Testis (tissue), 3 donors: ENCODE measurements around the gene TWNK. TPM values are rescaled to one million over a fixed set of nuclear protein-coding genes. Genes with fewer than 3 reads are reported as not detected.

ENCODE experiments used
- DNase-seq: peaks from one replicate; pipeline ENCODE4 v3.0.0-alpha.2; 2019
- H3K27ac ChIP-seq, 2 donors: fragments of 200-600 bp; sonication (generic); one replicate each; pipeline ENCODE4 v1.5.1; 2019
- H3K27me3 ChIP-seq: fragments of 200-600 bp; sonication (generic); one replicate; pipeline ENCODE4 v1.5.1; 2019
- H3K36me3 ChIP-seq: fragments of 200-600 bp; sonication (generic); one replicate; pipeline ENCODE4 v1.5.1; 2017; ENCODE audit warnings: low read depth; ENCODE audit errors: missing control alignments
- H3K4me1 ChIP-seq: fragments of 200-600 bp; sonication (generic); one replicate; pipeline ENCODE4 v1.5.1; 2019
- H3K4me3 ChIP-seq, 2 donors: fragments of 200-600 bp; sonication (generic); one replicate each; pipeline ENCODE4 v1.5.1; 2017 to 2019
- H3K9me3 ChIP-seq: fragments of 200-600 bp; sonication (generic); one replicate; pipeline ENCODE4 v1.5.1; 2017
- CTCF ChIP-seq, 3 experiments: fragments of 450-650 bp in 2 of 3; fragments of 200-600 bp in 1 of 3; sonication (generic) in 1 of 3; IDR thresholded peaks; one replicate each; pipeline ENCODE4 v1.5.1; 2016 to 2019; ENCODE audit warnings: antibody characterized with exemption in 3 of 3, mild to moderate bottlenecking in 2 of 3, moderate library complexity in 1 of 3
- POLR2A ChIP-seq: fragments of 450-650 bp; IDR thresholded peaks from one replicate; pipeline ENCODE4 v1.6.1; 2017; ENCODE audit warnings: antibody characterized with exemption, mild to moderate bottlenecking, moderate library complexity
- WGBS, 2 donors: methylation state at CpG; one replicate each; pipeline ENCODE4 v1.1.5; 2018; 5-methylcytosine and 5-hydroxymethylcytosine counted together
- intact Hi-C: fragments of 100-400 bp; cut with DNase I; formaldehyde crosslinking; loops from one replicate; pipeline ENCODE4 v1.15.1; 2023; ENCODE audit warnings: low total_unique reads
- polyA plus RNA-seq: library from polyadenylated mRNA; stranded (reverse); fragments of 350-450 nt; fragmentation: Illumina TruSeq; extraction: RNeasy Lipid Tissue Mini Kit (QIAGEN cat#74804); gene quantifications from one replicate; pipeline ENCODE4 v1.2.3, GENCODE V29; 2014; ENCODE audit warnings: low read depth, low replicate concordance; ENCODE audit not compliant: insufficient read depth
- total RNA-seq, 2 donors: library from RNA; depleted of rRNA; stranded (reverse); fragments of >200 nt; gene quantifications; one replicate each; pipeline ENCODE4 v1.2.3, GENCODE V29; 2016

TWNK gene
- total and polyA plus RNA-seq, 3 donors from 2014 or later = 24.4 to 31.1 (median 26.4) TPM

GRCh38 chr10:101021239-101021638, 33.9 kb downstream of the TWNK start:
- intact Hi-C loops = no loop called here
- WGBS, 2 donors = 85 to 94% methylated on average over 4 of the region's 4 CpGs
- TF ChIP-seq POLR2A (no peak), CTCF (IDR thresholded peaks at IDR 0.05) (no peak)

GRCh38 chr10:101021692-101022251, 34.4 kb downstream of the TWNK start:
- Histone ChIP-seq H3K27me3 (no peaks in the 10 kb centered on the region), H3K4me1 (peaks cover 9% of the 10 kb centered on the region), H3K4me3 (no peak overlapping the region), H3K27ac (no peak overlapping the region), H3K9me3 (no peaks in the 10 kb centered on the region), H3K36me3 (no peaks in the 10 kb centered on the region)
- DNase-seq = no peak
- TF ChIP-seq CTCF (IDR thresholded peaks at IDR 0.05) (no peak), POLR2A (no peak)
- intact Hi-C loops = no loop called here
- 91 to 92% methylated on average over 11 of the region's 11 CpGs for WGBS, 2 donors

More at GRCh38 chr10:101021239-101021638, 33.9 kb downstream of the TWNK start:
- H3K36me3 ChIP-seq = no peaks in the 10 kb centered on the region
- H3K9me3 ChIP-seq = no peaks in the 10 kb centered on the region
- no peak overlapping the region for H3K4me3 ChIP-seq
- no peaks in the 10 kb centered on the region for H3K27me3 ChIP-seq
- no peak overlapping the region for H3K27ac ChIP-seq
- H3K4me1 ChIP-seq = peaks cover 9% of the 10 kb centered on the region
- no peak for DNase-seq

- no peak for TF ChIP-seq POLR2A
- no peak for TF ChIP-seq CTCF (IDR thresholded peaks at IDR 0.05)
- no peaks in the 10 kb centered on the region for H3K36me3 ChIP-seq
- H3K4me3 ChIP-seq = no peak overlapping the region
- intact Hi-C loops = no loop called here
- no peak for DNase-seq
- no peaks in the 10 kb centered on the region for H3K27me3 ChIP-seq
- peaks cover 9% of the 10 kb centered on the region for H3K4me1 ChIP-seq
- H3K27ac ChIP-seq = no peak overlapping the region
- 95 to 97% methylated on average over 14 to 15 of the region's 15 CpGs for WGBS, 2 donors
- no peaks in the 10 kb centered on the region for H3K9me3 ChIP-seq
Observed at GRCh38 chr10:101022967-101023705, 35.8 kb downstream of the TWNK start.

GRCh38 chr10:101027106-101027720, 39.9 kb downstream of the TWNK start:
- 78 to 81% methylated on average over 10 of the region's 10 CpGs for WGBS, 2 donors
- DNase-seq = no peak
- H3K4me3 ChIP-seq = no peak overlapping the region
- H3K9me3 ChIP-seq = no peaks in the 10 kb centered on the region
- TF ChIP-seq CTCF (IDR thresholded peaks at IDR 0.05) (no peak), POLR2A (no peak)
- no peak overlapping the region for H3K27ac ChIP-seq
- no peaks in the 10 kb centered on the region for H3K27me3 ChIP-seq
- H3K4me1 ChIP-seq = peaks cover 6% of the 10 kb centered on the region
- intact Hi-C loops = no loop called here
- no peaks in the 10 kb centered on the region for H3K36me3 ChIP-seq
